GM12872 (cell line): ENCODE measurements around the gene LIPJ.

ENCODE experiments used
- CTCF ChIP-seq: IDR thresholded peaks from 3 replicates; pipeline ENCODE4 v1.5.1; 2011; ENCODE audit warnings: low read depth, mild to moderate bottlenecking, low read length, moderate library complexity; ENCODE audit not compliant: insufficient read depth

Gene LIPJ, protein sequence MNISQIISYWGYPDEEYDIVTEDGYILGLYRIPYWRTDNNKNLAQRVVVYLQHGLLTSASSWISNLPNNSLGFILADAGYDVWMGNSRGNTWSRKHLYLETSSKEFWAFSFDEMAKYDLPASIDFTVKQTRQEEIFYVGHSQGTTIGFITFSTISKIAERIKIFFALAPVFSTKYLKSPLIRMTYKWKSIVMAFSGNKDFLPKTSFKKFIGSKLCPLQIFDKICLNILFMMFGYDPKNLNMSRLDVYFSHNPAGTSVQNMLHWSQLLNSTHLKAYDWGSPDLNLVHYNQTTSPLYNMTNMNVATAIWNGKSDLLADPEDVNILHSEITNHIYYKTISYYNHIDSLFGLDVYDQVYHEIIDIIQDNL

DNA sequence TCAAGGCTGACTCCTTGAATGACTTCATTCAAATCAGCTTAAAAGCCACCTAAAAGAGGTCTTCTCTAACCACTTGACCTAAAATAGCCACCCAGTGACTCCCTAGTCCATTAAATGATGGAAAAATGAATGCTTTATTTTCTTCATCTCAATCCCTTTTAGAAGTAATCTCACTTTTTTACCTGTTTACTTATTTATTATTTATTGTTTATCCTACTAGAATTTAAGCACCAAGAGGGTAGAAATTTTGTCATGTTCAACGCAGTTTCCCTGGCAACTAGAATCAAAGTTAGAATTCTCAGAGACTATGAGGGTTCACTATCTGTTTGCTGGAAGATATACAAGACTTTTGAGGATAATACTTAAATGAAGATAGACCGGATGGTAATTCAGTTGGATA, at the start of gene LIPJ:
Gene LIPJ (plus strand): TSS at position 301 of the 400 bp plus-strand sequence. CDS start 3,926 bp downstream, outside the sequence.
- no peak for TF ChIP-seq CTCF

- no peak for TF ChIP-seq CTCF
These were observed 49.2 kb upstream of the LIPJ start for GRCh38 chr10:88537322-88537721.

DNA sequence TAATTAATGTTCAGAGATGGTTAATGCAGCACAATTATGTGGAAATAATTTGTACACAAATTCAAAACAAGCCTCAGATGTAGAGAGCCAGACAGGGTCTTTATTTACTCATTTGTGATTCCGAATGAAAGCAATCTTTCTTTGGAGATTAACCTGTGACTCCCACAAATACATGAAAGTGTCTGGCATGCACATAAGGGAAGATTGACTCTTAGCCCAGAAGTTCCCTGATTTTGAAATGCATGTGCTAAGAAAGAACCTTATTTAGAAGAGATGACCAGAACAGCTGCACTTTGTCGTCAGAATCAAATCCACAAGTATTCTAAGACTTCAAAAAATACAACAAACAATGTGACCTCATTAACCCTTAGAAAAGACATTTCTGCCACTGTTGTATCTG, 48.5 kb upstream of the LIPJ start:
- no peak for TF ChIP-seq CTCF

- TF ChIP-seq CTCF = no peak
These were observed 46.2 kb upstream of the LIPJ start for GRCh38 chr10:88540351-88540750.

DNA sequence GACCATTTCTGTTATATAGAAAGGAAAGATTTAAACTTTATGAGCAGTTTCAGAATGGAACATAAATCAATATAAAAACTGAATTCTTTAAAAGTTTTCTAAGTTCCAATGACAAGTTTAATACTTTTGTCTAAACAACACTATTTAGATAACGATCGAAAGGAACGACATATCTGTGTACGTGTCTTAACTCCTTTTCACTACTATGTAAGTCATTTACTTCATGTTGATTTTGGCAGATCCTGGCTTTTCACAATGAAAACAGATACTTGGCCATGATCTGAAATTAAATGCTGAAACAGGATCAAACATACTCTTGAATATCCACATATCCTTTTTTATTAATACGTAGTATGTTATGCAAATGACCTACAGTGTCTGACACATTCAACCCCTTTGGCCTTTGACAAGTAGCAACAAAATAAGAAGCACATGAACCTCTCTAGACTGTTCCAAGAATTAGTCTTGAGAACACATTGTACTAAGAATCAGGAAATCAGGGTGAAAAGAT, 45.4 kb upstream of the LIPJ start:
- no peak for TF ChIP-seq CTCF

DNA sequence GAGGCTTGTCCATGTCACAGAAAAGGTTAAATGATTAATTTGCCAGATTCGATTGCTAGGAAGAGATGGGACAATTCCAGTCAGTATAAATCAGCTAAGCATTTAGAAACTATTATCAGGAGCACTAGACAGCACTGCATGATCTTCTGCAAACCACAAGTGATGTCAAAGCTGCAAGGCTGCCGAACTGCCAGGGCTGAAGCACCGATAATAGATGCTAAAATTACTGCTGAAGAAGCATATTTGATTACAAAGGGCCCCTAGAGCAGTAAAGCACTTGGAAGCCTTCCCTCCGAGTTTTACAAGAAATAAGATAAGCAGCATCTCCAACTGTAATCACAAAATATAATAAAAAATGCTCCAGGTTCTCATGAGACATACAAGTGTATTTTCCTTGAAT, 44.0 kb upstream of the LIPJ start:
- no peak for TF ChIP-seq CTCF

- TF ChIP-seq CTCF = no peak
These were observed 42.3 kb upstream of the LIPJ start for GRCh38 chr10:88544140-88544870.
